A549 treated with GW870086 at 1 μM for 4 hours (cell line): ENCODE measurements around the gene ZSCAN9. TPM values are rescaled to one million over a fixed set of nuclear protein-coding genes. Genes with fewer than 3 reads are reported as not detected.

ENCODE experiments used
- total RNA-seq: library from RNA; stranded (reverse); fragments of 200-300 nt; extraction: Qiagen RNA extraction; gene quantifications from 5 replicates; pipeline ENCODE4 v1.2.3, GENCODE V29; 2022; ENCODE audit warnings: low read depth

ZSCAN9 gene
- 6.0 to 9.8 TPM (median 7.7 TPM) in 5 replicates for total RNA-seq

GRCh38 chr6:28225056-28225834, at the start of gene ZSCAN9:
TSS of gene ZSCAN9 (plus strand) at chr6:28225275. CDS start at chr6:28227085, 1,810 bp downstream.

GRCh38 chr6:28252009-28252975, 27.2 kb downstream of the ZSCAN9 start, which contains the start of gene ZKSCAN4:
TSS of gene ZKSCAN4 (minus strand) at chr6:28252269. CDS start at chr6:28251980, 289 bp downstream.

GRCh38 chr6:28258877-28259777, 34.1 kb downstream of the ZSCAN9 start, which contains the start of gene NKAPL:
TSS of gene NKAPL (plus strand) at chr6:28259297. CDS start at chr6:28259372, 75 bp downstream.

GRCh38 chr6:28266962-28267694, 42.1 kb downstream of the ZSCAN9 start, which contains the start of gene ZSCAN26:
TSS of gene ZSCAN26 (plus strand) at chr6:28267143. CDS start at chr6:28271920, 4,777 bp downstream.

GRCh38 chr6:28281288-28282064, 56.4 kb downstream of the ZSCAN9 start, which contains the start of gene PGBD1:
TSS of gene PGBD1 (plus strand) at chr6:28281572. CDS start at chr6:28283814, 2,242 bp downstream.

Other genes with a start within 250 kb of the ZSCAN9 start
- gene ZNF165, start 144.7 kb upstream of the ZSCAN9 start, total RNA-seq = 0.67 to 0.97 TPM (median 0.90 TPM) in 5 replicates
- gene ZSCAN16, start 100.7 kb upstream of the ZSCAN9 start, total RNA-seq = 4.0 to 5.8 TPM (median 4.5 TPM) in 5 replicates
- 2.7 to 5.8 TPM (median 5.4 TPM) in 5 replicates for gene ZKSCAN8, start 83.4 kb upstream of the ZSCAN9 start, total RNA-seq
- gene ZKSCAN4, start 27.0 kb downstream of the ZSCAN9 start, total RNA-seq = 2.3 to 3.0 TPM (median 2.6 TPM) in 5 replicates
- not detected in 5 replicates for gene NKAPL, start 34.0 kb downstream of the ZSCAN9 start, total RNA-seq
- gene ZSCAN26, start 41.9 kb downstream of the ZSCAN9 start, total RNA-seq = 4.0 to 6.0 TPM (median 5.7 TPM) in 5 replicates
- 4.6 to 5.1 TPM (median 5.0 TPM) in 5 replicates for gene PGBD1, start 56.3 kb downstream of the ZSCAN9 start, total RNA-seq
- gene ZSCAN31, start 110.9 kb downstream of the ZSCAN9 start, total RNA-seq = 1.6 to 2.5 TPM (median 2.0 TPM) in 5 replicates
- 1.4 to 2.1 TPM (median 2.1 TPM) in 5 replicates for gene ZKSCAN3, start 124.7 kb downstream of the ZSCAN9 start, total RNA-seq
- gene ZSCAN12, start 174.5 kb downstream of the ZSCAN9 start, total RNA-seq = 1.3 to 1.8 TPM (median 1.8 TPM) in 5 replicates
- gene ZSCAN23, start 218.2 kb downstream of the ZSCAN9 start, total RNA-seq = not detected in 5 replicates